ENCODE measurements around the gene RTN4R.
"Not testable (repeated sequence)": the region's sequence is repeated elsewhere in the genome, so short reads cannot be mapped to it uniquely, and the experiment has no call there.

RTN4R gene

DNA sequence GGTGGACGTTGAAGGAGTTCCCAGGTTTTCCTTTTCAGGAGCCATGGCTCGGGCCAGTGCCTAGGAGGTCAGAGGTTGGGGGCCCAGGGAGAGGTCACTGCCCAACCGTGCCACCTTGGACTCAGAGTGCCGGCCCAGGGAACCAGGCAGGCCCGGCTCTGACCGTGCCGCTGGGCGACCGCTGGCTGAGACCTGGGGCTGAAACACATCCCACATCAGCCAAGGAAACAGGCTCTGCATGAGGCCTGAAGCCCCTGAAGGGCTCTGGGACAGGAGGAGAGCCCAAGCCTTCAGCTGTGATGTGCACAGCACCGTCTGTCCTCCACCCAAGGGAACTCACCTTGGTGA lies 21.9 kb upstream of the RTN4R start:
- TF ChIP-seq EZH2phosphoT487 (IDR thresholded peaks at IDR 0.05; ENCODE audit: borderline replicate concordance, low read length), result no peak
- TF ChIP-seq, protein P1, sequence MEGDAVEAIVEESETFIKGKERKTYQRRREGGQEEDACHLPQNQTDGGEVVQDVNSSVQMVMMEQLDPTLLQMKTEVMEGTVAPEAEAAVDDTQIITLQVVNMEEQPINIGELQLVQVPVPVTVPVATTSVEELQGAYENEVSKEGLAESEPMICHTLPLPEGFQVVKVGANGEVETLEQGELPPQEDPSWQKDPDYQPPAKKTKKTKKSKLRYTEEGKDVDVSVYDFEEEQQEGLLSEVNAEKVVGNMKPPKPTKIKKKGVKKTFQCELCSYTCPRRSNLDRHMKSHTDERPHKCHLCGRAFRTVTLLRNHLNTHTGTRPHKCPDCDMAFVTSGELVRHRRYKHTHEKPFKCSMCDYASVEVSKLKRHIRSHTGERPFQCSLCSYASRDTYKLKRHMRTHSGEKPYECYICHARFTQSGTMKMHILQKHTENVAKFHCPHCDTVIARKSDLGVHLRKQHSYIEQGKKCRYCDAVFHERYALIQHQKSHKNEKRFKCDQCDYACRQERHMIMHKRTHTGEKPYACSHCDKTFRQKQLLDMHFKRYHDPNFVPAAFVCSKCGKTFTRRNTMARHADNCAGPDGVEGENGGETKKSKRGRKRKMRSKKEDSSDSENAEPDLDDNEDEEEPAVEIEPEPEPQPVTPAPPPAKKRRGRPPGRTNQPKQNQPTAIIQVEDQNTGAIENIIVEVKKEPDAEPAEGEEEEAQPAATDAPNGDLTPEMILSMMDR (IDR thresholded peaks at IDR 0.05; ENCODE audit: low read depth, low read length, poor library complexity, severe bottlenecking), result no peak
- H3K27me3 ChIP-seq (ENCODE audit: control insufficient read depth, low read length), result no peaks in the 10 kb centered on the region
- H3K36me3 ChIP-seq (ENCODE audit: control insufficient read depth, low read length), result no peaks in the 10 kb centered on the region
- no peak overlapping the region for H3K27ac ChIP-seq (ENCODE audit: low read depth, low read length)
- H3K9me2 ChIP-seq (replicated peaks; ENCODE audit: control insufficient read depth, low read length), result no peaks in the 10 kb centered on the region
- no peak overlapping the region for H3K4me3 ChIP-seq (ENCODE audit: low read length)
- H3K79me2 ChIP-seq (ENCODE audit: control insufficient read depth, low read length), result no peaks in the 10 kb centered on the region
- H3F3A ChIP-seq (ENCODE audit: control insufficient read depth, insufficient read depth), result no peaks in the 10 kb centered on the region
- H3K4me2 ChIP-seq (ENCODE audit: low read length), result no peak overlapping the region
- H4K20me1 ChIP-seq (ENCODE audit: control insufficient read depth, insufficient read depth, low read depth, low read length), result no peaks in the 10 kb centered on the region
- peaks cover 3% of the 10 kb centered on the region; the same call in 1 of the 2 replicates for H3K4me1 ChIP-seq (ENCODE audit: control insufficient read depth, low read length)
- no peaks in the 10 kb centered on the region for H3K9me3 ChIP-seq (ENCODE audit: control insufficient read depth, insufficient read depth, low read length)

- H3K27ac ChIP-seq (ENCODE audit: low read depth, low read length); H3F3A ChIP-seq (ENCODE audit: control insufficient read depth, insufficient read depth); H3K9me3 ChIP-seq (ENCODE audit: control insufficient read depth, insufficient read depth, low read length); H3K9me2 ChIP-seq (replicated peaks; ENCODE audit: control insufficient read depth, low read length); H3K36me3 ChIP-seq (ENCODE audit: control insufficient read depth, low read length); H3K27me3 ChIP-seq (ENCODE audit: control insufficient read depth, low read length); H3K4me3 ChIP-seq (ENCODE audit: low read length); H4K20me1 ChIP-seq (ENCODE audit: control insufficient read depth, insufficient read depth, low read depth, low read length); H3K4me2 ChIP-seq (ENCODE audit: low read length); H3K4me1 ChIP-seq (ENCODE audit: control insufficient read depth, low read length); H3K79me2 ChIP-seq (ENCODE audit: control insufficient read depth, low read length): not testable (repeated sequence)
Observed at GRCh38 chr22:20289182-20290044, 21.3 kb upstream of the RTN4R start.

DNA sequence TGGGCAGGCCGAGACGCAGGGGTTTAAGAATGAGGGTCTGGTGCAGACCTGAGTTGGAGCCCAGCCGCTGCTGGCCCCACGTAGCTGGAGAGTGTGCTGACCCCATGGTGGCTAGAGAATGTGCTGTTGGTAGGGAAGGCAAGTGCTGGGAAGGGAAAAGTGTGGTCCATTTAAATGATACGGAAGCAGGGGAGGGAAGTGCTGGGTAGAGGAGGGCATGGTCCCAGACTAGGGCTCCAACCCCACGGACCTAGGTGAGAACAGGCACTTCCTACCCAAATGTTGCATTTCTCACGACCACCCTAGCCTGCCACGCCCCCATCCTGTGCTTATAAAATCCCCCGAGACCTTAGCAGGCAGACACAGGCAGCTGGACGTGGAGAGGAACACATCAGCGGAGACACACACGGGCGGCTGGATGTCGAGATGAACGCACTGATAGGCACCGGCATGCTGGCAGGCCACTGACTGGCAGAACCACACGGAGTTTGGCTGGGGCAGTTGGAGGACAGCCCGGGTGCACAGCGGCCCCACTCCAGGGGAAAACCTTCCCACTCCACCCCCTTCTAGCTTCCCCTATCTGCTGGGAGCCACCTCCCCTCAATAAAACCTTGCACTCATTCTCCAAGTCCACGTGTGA lies 18.8 kb upstream of the RTN4R start:
- not testable (repeated sequence) for H3K9me3 ChIP-seq (ENCODE audit: control insufficient read depth, insufficient read depth, low read length); H3K4me2 ChIP-seq (ENCODE audit: low read length); H4K20me1 ChIP-seq (ENCODE audit: control insufficient read depth, insufficient read depth, low read depth, low read length); H3K4me1 ChIP-seq (ENCODE audit: control insufficient read depth, low read length); H3K9me2 ChIP-seq (replicated peaks; ENCODE audit: control insufficient read depth, low read length); H3K79me2 ChIP-seq (ENCODE audit: control insufficient read depth, low read length); H3K27ac ChIP-seq (ENCODE audit: low read depth, low read length); H3K4me3 ChIP-seq (ENCODE audit: low read length); H3K36me3 ChIP-seq (ENCODE audit: control insufficient read depth, low read length); H3F3A ChIP-seq (ENCODE audit: control insufficient read depth, insufficient read depth); H3K27me3 ChIP-seq (ENCODE audit: control insufficient read depth, low read length)

- H3K4me2 ChIP-seq (ENCODE audit: low read length); H3K27me3 ChIP-seq (ENCODE audit: control insufficient read depth, low read length); H3K79me2 ChIP-seq (ENCODE audit: control insufficient read depth, low read length); H4K20me1 ChIP-seq (ENCODE audit: control insufficient read depth, insufficient read depth, low read depth, low read length); H3K9me2 ChIP-seq (replicated peaks; ENCODE audit: control insufficient read depth, low read length); H3K4me1 ChIP-seq (ENCODE audit: control insufficient read depth, low read length); H3K4me3 ChIP-seq (ENCODE audit: low read length); H3K27ac ChIP-seq (ENCODE audit: low read depth, low read length); H3K9me3 ChIP-seq (ENCODE audit: control insufficient read depth, insufficient read depth, low read length); H3F3A ChIP-seq (ENCODE audit: control insufficient read depth, insufficient read depth); H3K36me3 ChIP-seq (ENCODE audit: control insufficient read depth, low read length): not testable (repeated sequence)
Observed at GRCh38 chr22:20286312-20286660, 18.2 kb upstream of the RTN4R start.

All from DOHH2 (cell line).